HG03571 (cell line): Measurements from ENCODE around the gene AOC3.
"Not testable (repeated sequence)": the region's sequence is repeated elsewhere in the genome, so short reads cannot be mapped to it uniquely, and the experiment has no call there.

Source experiments
- ATAC-seq: cut with Tn5 transposase; IDR thresholded peaks from one replicate; pipeline ENCODE4 v1.9.1; 2021; ENCODE audit not compliant: unreplicated experiment

Gene AOC3

GRCh38 chr17:42844761-42845555 is 6.0 kb upstream of the AOC3 start:
- no peak for ATAC-seq

- ATAC-seq: no peak
Measured at GRCh38 chr17:42845556-42845917, 5.5 kb upstream of the AOC3 start.

GRCh38 chr17:42845918-42846593 is 4.9 kb upstream of the AOC3 start:
- no peak for ATAC-seq

- ATAC-seq: no peak
Measured at GRCh38 chr17:42846594-42847280, 4.3 kb upstream of the AOC3 start.

- ATAC-seq: no peak
Measured at GRCh38 chr17:42848093-42848492, 2.9 kb upstream of the AOC3 start.

- ATAC-seq: no peak
Measured at GRCh38 chr17:42849031-42849430, 2.0 kb upstream of the AOC3 start.

GRCh38 chr17:42849451-42850181 is 1.4 kb upstream of the AOC3 start:
- ATAC-seq: no peak

- ATAC-seq: not testable (repeated sequence)
Measured at GRCh38 chr17:42851371-42852240, 607 bp downstream of the AOC3 start.

- no peak for ATAC-seq
Measured at GRCh38 chr17:42852351-42852750, 1.4 kb downstream of the AOC3 start.

- no peak for ATAC-seq
Measured at GRCh38 chr17:42853004-42853403, 2.0 kb downstream of the AOC3 start.

- ATAC-seq: no peak
Measured at GRCh38 chr17:42853597-42853967, 2.6 kb downstream of the AOC3 start.

GRCh38 chr17:42853968-42854790 is 3.2 kb downstream of the AOC3 start:
- ATAC-seq: no peak

GRCh38 chr17:42855048-42855596 is 4.1 kb downstream of the AOC3 start:
- ATAC-seq: no peak

GRCh38 chr17:42856093-42856492 is 5.1 kb downstream of the AOC3 start:
- ATAC-seq: not testable (repeated sequence)

GRCh38 chr17:42856516-42856915 is 5.5 kb downstream of the AOC3 start:
- ATAC-seq: not testable (repeated sequence)

GRCh38 chr17:42857389-42857788 is 6.4 kb downstream of the AOC3 start:
- no peak for ATAC-seq

- no peak for ATAC-seq
Measured at GRCh38 chr17:42865638-42866094, 14.7 kb downstream of the AOC3 start.

GRCh38 chr17:42866216-42866615 is 15.2 kb downstream of the AOC3 start:
- ATAC-seq: no peak
